Posterior vena cava (tissue), 2 donors: ENCODE measurements around the gene TRAF3. TPM values are rescaled to one million over a fixed set of nuclear protein-coding genes. Genes with fewer than 3 reads are reported as not detected.
A peak's percentile ranks its signal among the peaks of the same experiment; 100 is the strongest.
"Not testable (repeated sequence)": the region's sequence is repeated elsewhere in the genome, so short reads cannot be mapped to it uniquely, and the experiment has no call there.

Experiments
- DNase-seq: peaks from one replicate; pipeline ENCODE4 v3.0.0-alpha.2; 2020; ENCODE audit warnings: low spot score
- intact Hi-C, 2 donors: fragments of 100-400 bp; cut with DNase I; formaldehyde crosslinking; loops; one replicate each; pipeline versions ENCODE4 v1.14.1 to v1.14.2; 2022 to 2023
- total RNA-seq, 2 donors: library from RNA; stranded (reverse); fragmentation: NEBNext Ultra II Directional; extraction: Animal tissue kit (Norgen Biotek cat#: 25700); gene quantifications; one replicate each; pipeline ENCODE4 v1.2.1, GENCODE V29; 2021
- donor health status: DM: yes; HTN: yes; CAD: no.
- donor health status: DM: yes; HTN: yes; CAD: no.

The TRAF3 gene
- total RNA-seq, 2 donors from 2014 or later, result 17.8 to 28.0 TPM

DNA sequence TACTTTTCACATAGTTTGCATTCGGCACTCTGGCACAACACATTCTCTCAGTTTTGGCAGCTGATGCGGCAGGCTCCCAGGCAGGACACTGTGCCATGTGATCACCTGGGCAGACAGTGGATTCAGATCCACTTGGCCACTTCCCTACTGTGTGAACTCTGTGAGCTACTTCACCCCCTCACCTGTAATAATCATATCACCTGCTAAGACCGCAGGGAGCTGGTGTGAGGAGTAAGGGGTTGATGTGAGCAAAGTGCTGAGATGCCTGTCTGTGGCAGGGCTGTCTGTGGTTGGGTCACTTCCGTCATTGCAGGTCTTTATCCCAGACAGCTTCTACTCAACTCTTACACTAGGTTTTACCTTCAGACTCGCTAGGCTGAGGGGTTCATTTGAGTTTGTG, 94.8 kb downstream of the TRAF3 start:
- DNase-seq, result no peak
- intact Hi-C loops, result no loop called here

GRCh38 chr14:102873131-102873530, 95.9 kb downstream of the TRAF3 start:
- DNase-seq, result no peak
- intact Hi-C loops, result no loop called here

DNA sequence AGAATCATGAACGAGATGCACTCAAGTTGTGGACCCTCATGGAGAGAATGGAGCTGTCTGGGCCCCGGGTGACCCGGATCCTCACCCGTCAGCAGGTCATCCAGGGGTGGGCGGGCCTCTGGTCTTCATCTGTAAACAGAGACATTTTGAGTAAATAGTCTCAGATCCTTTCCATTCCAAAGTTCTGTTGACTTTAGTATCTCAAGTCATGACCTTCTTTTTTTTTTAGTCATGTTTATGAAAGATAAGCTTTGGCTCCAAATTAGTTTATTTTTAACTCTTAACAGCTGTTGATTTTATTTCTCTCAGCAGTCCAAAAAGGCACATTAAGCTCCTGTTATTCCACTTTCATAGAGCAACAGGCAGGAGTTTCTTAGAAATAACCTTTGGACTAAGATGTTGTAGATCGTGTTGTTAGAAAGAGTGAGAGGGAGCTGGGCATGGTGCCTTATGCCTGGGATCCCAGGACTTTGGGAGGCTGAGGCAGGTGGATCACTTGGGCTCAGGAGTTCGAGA, 96.4 kb downstream of the TRAF3 start:
- DNase-seq, result no peak
- intact Hi-C loops, result loop anchor here in 1 of 2 donors (2.0 kb wide), 1 partner anchor 59 kb away; no protein-coding TSS in a partner anchor

DNA sequence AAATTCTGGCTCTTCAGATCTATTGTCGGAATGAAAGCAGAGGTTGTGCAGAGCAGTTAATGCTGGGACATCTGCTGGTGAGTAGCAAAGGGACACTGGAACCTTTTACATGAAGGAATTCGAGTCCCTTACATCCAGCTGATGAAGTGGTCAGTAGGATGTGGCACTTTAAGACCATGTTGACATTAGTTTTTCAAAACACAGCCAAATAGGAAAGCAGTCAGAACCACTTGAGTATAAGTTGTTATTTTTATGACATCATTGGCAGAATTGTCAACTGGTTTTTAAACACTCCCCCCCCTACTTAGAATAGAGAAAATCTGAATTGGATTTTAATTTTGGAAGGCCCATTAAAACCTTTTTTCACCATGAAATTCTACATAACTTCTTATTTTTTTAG, 98.4 kb downstream of the TRAF3 start:
- DNase-seq, result no peak
- intact Hi-C loops, result loop anchor here in 1 of 2 donors (2.0 kb wide), 1 partner anchor 61 kb away; no protein-coding TSS in a partner anchor

- DNase-seq, intact Hi-C loops: not testable (repeated sequence)
Observed at GRCh38 chr14:102877511-102877910, 100.3 kb downstream of the TRAF3 start.

DNA sequence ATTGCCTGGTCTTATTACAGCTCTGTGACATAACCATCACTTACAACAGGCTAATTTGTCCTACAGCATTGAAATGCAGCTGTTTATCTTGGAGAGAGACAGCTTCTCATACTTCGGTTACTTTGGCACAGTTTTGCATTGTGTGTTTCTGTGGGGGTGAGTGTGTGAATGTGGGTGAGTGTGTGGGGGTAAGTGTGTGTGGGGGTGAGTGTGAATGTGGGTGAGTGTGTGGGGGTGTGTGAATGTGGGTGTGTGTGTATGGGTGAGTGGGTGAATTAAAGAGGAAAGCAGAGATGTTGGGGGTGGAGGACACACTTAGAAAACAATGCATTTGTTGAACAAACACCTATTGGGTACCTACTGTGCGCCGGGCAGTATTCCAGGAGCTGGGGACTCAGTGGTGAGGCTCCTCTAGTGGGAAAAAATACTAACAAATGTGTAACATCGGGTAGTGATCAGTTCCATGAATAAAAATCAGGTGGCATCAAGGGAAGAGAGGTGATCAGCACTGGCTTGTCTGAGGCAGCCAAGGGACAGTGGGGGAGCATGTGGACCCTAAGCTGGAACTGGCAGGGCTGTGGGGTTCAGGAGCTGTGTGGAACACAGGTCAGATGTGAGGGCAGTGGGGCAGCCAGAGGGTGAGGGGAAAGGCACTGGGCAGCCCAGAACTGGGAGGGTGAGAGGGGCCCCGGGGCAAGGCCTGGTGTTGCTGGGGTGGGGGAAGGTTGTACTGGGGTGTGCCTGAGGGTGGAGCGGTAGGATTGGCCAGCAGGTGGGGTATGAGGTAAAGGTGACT, 101.1 kb downstream of the TRAF3 start:
- intact Hi-C loops, result no loop called here
- no peak for DNase-seq

GRCh38 chr14:102878970-102879460, 101.8 kb downstream of the TRAF3 start:
- intact Hi-C loops, result no loop called here
- DNase-seq, result no peak

GRCh38 chr14:102882226-102882906, 105.1 kb downstream of the TRAF3 start:
- DNase-seq, result no peak
- intact Hi-C loops, result no loop called here

DNA sequence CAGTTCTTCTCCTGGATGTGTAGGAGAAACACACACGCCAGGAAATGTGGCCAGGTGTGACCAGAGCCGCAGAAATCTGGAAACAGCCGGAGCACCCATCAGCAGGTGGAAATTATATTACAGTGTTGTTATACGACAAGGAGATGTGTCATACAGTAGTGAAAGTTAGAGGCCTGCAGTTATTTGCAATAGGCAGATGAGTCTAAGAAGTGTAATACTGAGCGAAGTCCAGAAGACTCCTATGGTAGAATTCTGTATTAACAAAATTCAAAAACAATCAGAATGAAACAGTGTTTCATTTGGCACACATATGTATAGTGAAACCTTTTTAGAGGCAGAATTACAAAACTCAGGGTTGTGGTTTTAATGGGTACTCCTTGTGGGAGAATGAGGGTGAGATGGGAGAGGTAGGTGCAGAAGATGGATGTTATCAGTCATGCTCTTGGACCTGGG, 105.9 kb downstream of the TRAF3 start:
- intact Hi-C loops, result no loop called here
- no peak for DNase-seq

GRCh38 chr14:102883554-102883953, 106.3 kb downstream of the TRAF3 start:
- no peak for DNase-seq
- intact Hi-C loops, result no loop called here

DNA sequence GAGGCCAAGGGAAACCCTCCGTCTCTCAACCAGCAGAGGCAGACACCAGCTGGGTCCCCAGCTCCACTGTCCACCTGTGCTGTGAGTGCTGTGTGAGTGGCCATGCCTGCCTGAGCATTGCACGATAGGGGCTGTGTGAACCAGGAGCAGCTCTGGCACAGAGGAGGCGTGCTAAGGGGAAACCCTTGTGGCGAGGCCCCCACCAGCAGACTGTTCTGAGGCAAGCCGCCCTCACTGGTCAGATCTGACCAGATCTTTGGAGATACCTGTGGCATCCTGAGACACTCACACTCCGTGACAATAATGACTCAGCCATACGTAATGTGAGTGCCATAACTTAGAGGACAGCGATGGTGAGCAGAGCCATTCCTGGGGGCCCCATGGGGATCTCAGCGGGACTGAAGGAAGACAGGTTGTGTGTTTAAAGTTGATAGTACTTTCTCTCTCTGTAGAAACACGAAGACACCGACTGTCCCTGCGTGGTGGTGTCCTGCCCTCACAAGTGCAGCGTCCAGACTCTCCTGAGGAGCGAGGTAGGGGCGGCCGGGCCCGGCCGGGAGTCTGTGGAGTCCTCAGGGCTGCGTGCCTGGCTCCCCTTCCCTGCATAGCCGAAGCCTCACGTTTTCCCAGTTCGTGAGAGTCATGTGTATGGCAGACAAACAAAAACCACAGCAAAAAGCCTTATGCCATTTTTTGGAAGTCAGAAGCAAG, 108.6 kb downstream of the TRAF3 start:
- no peak for DNase-seq
- intact Hi-C loops, result no loop called here

DNA sequence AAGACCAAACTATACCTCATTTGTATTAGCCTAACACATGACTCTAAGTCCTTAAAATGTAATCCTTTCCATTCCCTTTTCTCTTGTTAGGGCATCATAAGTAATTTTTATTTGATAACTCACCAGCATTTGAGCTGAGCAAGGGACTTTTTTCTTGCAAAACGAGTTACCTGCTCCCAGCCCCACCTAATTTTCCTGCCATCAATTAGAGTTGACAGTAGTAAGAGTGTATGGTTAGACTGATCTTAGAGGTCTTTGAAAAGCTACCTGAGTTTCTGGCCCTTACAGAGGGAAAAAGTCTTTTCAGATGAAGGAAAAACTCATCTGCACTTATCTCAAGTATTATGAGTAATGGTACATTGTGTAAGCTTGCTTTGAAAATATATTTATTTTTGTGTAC, 111.5 kb downstream of the TRAF3 start:
- DNase-seq, result no peak
- intact Hi-C loops, result no loop called here

DNA sequence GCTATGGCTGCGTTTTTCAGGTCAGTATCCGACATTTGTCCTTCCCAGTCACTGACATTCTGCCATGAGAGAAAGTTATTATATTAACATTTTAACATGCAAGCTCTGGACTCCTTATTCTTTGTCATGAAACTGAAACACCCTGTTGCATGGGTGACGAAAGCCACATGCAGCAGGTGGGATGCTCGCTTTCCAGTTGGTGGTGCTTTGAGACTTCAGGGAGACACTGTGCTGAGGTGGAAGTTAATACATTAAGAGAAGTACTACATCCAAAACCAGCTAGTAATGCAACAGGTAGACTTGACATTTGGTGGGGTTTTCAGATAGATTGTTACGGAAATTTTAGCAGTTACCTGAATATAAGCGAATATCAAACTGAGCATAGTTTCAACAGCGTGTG, 112.4 kb downstream of the TRAF3 start:
- intact Hi-C loops, result no loop called here

DNA sequence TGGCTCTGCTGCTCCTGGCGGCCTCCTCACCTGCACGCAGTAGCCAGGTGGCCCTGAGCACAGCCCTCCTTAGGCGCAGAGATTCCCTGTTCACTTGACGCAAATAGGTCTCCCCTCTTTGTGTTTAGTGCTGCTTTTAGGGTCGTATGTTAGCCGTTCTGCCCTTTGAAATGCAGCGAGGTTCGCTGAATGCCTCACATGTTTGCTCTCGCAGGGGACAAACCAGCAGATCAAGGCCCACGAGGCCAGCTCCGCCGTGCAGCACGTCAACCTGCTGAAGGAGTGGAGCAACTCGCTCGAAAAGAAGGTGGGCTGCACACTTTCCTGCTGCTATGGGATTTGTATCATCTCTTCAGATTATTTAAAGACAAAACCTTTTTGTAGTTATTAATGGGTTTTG, 113.9 kb downstream of the TRAF3 start:
- no peak for DNase-seq
- intact Hi-C loops, result no loop called here

More for the DNA sequence above, 112.4 kb downstream of the TRAF3 start:
- DNase-seq, result no peak

DNA sequence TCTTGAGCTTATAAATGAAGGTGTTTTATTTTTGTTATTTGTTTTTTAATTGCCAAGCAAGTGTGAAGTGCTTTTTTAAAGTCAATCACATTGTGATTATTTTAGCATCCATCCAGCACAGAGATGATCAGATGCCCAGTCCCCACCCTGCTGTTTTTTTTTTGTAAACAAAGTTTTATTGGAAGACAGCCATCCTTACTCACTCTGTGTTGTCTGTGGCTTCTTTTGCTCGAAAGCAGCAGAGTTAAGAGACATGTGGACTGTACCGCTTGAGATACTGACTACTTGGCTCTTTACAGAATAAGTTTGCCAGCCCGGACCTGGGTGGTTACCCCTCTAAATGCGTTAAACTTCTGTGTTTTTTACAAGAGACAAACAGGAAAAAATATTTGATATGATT, 114.3 kb downstream of the TRAF3 start:
- DNase-seq, result no peak

DNA sequence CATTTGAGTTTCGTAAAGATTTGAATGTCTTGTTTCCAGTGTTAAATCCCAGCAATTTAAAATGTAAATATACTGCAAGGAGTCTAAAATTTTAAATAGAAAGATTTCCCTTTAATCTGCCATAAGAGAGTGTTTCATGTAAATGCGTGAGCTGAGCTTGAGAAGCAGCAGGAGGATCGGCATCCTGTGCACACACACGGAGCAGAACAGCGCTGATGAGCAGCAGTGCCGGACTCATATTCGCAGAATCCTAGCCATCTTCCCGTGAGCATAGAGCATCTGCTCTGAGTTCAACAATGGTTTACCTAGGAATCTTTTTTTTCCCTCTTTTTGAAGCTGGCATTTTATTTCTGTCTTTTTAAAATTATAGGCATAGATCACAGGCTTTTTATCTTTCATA, 115.4 kb downstream of the TRAF3 start:
- no peak for DNase-seq
- intact Hi-C loops, result no loop called here

More for the DNA sequence above, 114.3 kb downstream of the TRAF3 start:
- intact Hi-C loops, result no loop called here

DNA sequence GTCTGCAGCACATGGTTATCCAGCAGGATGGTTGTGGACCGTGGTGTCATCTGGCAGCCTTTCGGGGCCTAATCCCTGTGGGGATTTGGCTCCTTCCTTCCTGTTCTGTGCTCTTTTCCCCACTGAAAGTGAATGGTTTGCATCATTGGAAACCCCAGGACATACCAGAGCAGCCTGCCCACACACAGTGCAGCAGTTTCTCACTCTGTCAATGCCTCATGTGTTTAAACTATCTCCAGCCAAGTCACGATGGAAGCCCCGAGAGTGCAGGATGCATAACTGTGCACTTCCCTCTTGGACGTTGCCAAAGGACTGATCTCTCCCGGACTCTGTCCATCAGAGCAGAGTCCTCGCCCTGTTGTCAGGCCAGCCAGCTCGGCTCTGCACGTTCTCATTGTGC, 116.2 kb downstream of the TRAF3 start:
- DNase-seq, result peak; percentile 88
- intact Hi-C loops, result no loop called here

- DNase-seq, intact Hi-C loops: not testable (repeated sequence)
Observed at GRCh38 chr14:102896735-102897134, 119.5 kb downstream of the TRAF3 start.

GRCh38 chr14:102897299-102898027, 120.2 kb downstream of the TRAF3 start:
- intact Hi-C loops, result no loop called here
- no peak for DNase-seq
